Measurements from ENCODE around the gene CDCA5.

The CDCA5 gene

GRCh38 chr11:65040847-65041622, 42.8 kb downstream of the CDCA5 start, which contains the start of gene SAC3D1:
Gene SAC3D1, plus strand, starts transcription at chr11:65041210. Its CDS starts 83 bp downstream, at chr11:65041293.
- peak; percentile 95 to 96 for DNase-seq

- no peak for DNase-seq
Observed at GRCh38 chr11:65040520-65040846, 43.4 kb downstream of the CDCA5 start.

- DNase-seq: no peak
Observed at GRCh38 chr11:65036931-65037330, 46.9 kb downstream of the CDCA5 start.

- DNase-seq: no peak
Observed at GRCh38 chr11:65035579-65035978, 48.3 kb downstream of the CDCA5 start.

- DNase-seq: no peak
Observed at GRCh38 chr11:65034423-65034822, 49.4 kb downstream of the CDCA5 start.

- no peak for DNase-seq
Observed at GRCh38 chr11:65032216-65032615, 51.6 kb downstream of the CDCA5 start.

Measured in AML-193 (cell line).